T-helper 2 cell treated with Interferon-gamma antibody and Interleukin-4, amounts not matched to agents 100 ng/mL and 5 ng/mL, for 36 hours (primary cell): Measurements from ENCODE around the gene SERPINB6. TPM values are rescaled to one million over a fixed set of nuclear protein-coding genes. Genes with fewer than 3 reads are reported as not detected.

ENCODE experiments used
- intact Hi-C: fragments of 100-400 bp; cut with micrococcal nuclease; formaldehyde crosslinking; loops from one replicate; pipeline ENCODE4 v1.15.1; 2023
- total RNA-seq: library from RNA; stranded (reverse); gene quantifications from 2 replicates; pipeline ENCODE4 v1.2.3, GENCODE V29; 2022

Gene SERPINB6
- total RNA-seq, 1 donor from 2014 or later: 31.8 TPM

DNA sequence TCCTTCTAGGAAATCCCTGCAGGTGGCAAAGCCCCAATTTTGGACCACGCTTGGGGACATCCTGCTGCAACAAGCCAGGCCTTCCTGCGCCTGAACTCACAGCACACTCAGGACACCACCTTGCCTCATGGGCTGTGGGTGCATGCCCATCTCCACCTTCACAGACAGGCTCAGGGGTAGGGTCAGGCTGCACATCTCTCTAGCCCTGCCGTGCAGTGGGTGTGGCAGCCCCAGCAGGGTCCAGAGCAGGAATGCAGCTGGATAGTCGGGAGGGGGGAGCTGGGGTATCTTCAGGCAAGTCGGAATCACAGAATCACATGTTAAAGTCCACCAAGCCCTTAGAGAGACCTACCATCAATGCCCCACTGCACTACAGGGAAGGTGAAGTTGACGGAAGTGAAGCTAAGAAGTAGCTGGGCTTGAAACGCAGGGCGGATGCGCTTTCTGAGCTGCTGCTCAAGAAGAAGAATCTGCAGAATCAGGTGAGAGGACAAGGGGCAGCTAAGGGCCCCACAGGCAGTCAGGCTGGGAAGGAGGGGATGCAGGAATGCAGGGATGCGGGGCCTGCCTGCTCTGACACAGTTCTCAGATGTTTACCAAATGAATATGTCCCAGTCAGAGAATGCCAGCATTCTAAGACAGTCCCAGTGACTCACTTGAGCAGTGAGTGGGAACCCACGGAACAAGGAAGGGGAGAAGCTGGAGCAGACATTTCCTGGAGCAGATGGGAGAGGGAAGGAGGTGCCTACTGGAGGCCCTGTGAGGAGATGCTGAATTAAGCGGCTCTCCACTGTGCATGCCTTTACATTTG is 11.3 kb downstream of the SERPINB6 start:
- intact Hi-C loops: loop anchor here (2.0 kb wide), 1 partner anchor 17 kb away; no protein-coding TSS in a partner anchor

DNA sequence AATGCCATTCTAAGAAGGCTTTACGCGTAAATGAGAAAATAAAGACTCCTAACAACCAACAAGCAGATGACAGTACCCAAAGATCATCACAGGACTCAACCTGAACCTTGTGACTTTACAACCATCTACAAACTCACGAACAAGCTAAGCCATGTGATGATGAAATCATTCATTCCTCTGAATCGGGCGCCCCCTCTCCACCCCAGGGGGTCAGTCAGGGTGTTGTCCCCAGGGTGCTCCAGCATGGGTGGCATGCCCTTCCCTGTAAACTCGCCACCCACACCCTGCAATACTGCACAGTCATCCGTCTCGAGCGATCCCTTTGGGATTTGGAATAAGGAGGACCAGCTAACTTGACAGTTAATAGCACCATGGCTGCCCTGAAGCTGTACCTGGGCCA is 12.6 kb downstream of the SERPINB6 start:
- intact Hi-C loops: loop anchor here (2.0 kb wide), 1 partner anchor 16 kb away; no protein-coding TSS in a partner anchor

DNA sequence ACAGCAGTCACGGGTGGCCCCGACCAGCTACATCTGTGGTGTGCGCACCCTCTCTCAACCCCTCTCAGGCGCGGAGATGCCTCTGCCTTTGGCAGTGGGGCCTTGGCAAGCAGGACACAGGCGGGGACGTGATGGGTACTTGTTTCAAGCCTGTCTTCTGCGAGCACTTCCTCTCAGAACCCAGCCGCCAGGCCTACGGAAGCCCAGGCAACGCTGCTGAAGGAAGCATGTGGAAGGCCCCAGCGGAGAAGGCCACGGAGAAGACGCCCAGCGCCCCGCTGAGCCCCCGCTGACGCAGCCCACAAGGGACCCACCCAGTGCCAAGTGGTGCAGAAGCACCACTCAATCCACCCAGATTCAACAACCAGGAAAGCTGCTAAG is 13.0 kb downstream of the SERPINB6 start:
- intact Hi-C loops: loop anchor here (2.0 kb wide), 1 partner anchor 16 kb away; no protein-coding TSS in a partner anchor

DNA sequence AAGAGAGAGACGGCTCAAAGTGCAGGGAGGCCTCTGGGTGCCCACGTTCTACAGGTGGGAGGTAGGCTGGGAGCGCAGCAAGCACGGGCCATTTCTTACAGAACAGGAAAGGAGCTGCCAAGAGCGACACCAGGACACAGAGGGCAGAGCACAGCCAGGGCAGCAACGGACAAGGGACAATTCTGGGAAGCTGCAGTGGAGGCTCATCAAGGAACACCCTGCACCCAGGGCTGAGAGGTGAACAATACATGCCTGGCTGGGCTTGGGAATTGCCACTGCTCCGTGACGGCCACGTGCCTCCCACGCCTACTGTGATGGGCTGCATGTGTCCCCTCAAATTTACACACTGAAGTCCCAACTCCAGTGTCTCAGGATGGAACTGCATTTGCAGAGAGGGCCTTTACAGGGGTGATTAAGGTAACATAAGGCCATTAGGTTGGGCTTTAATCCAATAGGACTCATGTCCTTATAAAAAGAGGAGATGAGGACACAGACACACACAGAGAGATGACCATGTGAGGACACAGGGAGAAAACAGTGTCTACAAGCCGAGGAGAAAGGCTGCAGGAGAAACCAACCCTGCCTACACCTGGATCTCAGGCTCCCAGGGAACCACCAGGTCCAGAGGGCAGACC is 13.6 kb downstream of the SERPINB6 start:
- intact Hi-C loops: loop anchor here (2.0 kb wide), 1 partner anchor 15 kb away; no protein-coding TSS in a partner anchor

DNA sequence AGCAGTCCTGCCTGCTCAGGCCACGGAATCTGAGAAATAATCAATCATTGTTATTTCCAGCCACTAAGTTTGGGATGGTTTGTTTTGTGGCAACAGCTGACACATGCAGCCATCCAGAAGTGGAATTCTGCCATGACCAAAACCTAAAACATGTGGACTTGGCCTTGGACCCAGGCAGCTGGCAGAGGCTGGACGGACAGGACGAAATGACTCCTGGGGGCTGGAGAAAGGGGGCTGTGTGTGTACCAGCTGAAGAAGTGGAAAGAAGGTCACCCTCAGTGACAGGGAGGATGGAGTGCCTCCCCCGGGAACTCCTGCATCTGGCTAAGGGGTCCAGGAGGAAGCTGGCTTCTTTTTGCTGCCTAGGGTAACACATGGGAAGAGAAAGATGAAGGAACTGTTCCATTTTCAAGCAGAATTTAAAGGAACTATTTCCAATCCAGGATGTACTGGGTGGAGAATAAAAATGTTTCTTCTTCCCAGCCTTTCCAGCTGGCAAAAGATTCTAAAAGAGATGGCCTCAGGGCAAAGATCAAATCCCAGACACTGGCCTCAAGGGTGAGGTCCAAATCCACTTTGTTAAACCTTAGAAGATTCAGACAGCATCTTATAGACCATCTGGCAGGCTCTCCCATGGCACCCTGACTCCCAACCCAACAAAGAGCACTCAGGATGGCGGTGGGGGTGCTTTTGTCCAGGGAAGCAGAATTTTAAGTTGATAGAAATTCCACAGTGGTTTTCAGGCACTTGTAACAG is 14.3 kb downstream of the SERPINB6 start:
- intact Hi-C loops: no loop called here

DNA sequence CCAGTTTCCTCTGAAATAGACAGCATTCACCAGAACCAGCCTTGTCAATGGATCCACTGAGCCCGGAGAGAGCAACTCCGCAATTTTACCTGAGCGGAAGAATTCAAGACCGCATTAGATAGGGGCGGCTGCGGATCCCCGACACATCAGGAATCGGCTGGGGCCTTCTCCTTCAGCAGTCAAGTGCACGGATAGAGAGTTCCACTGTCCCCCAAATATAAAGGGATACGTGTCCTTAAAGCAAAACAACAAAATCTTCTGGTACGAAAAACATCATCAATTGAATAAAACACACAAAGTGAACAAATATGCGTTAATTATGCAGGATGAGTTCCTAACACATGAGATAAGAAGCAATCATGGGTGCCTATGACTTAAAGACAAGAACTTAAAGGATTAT is 18.3 kb downstream of the SERPINB6 start:
- intact Hi-C loops: no loop called here

DNA sequence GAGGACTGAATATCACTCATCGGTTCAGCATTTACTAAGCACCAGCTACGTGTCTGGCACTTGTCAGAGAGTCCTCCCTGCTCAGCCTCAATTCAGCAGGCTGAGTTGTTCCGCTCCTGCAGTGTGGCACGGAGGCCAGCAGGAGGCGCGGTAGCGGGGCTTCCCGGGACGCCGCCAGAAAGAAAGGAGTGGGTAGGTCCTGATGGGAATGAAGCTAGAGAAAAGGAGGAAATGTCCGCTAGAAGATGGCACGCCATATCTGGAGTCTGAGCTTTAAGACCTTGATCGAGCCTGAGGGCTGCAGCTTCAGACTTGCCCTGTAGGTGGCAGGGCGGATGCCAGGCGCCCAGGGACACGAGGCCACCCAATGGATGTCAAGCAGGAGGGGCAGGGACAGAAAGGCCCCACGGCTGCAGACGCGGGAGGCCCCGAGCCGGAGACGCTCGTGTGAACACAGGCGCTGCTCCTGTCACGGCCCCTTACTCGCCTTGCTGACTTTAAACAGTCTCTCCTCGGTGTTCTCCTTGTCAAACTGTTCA is 18.7 kb downstream of the SERPINB6 start:
- intact Hi-C loops: loop anchor here (1.0 kb wide), 1 partner anchor 37 kb away; no protein-coding TSS in a partner anchor

DNA sequence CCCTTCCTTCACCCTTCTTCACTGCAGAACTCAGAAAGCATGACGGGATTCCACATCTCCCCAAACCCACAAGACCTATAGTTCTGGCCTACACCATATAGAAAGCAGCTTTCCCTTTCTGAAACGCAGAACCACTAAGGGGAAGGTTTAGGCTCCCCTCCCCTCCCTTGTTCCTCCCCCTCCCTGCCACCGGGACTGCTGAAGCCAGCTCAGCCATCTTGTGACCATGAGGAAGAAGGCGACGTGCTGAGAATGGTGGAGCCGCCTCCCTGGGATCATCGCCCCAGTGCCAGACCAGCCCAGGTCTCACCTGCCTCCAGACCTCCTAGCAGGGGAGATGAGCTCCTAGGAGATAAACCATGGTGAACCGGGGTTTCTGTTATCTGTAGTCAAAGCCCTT is 19.6 kb downstream of the SERPINB6 start:
- intact Hi-C loops: loop anchor here (1.0 kb wide), 1 partner anchor 38 kb away; no protein-coding TSS in a partner anchor

DNA sequence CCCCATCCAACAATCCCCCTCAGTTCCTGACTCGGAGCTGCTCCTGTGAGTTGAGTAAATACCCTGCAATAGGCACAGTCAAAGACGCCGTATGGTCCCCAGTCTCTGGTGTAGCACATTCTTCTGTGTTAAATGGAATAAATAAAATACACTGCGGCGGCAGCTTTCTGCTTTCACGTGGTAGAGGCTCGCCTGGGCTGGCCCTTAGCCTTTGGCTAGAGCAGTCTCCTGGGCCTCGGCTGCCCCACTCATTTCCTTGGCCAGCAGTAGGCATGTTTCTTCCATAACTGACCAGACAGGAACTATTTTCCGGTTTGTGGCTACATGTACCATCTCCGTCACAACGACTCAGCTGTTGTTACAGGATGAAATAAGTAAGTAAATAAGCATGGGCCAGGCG is 20.7 kb downstream of the SERPINB6 start:
- intact Hi-C loops: no loop called here

DNA sequence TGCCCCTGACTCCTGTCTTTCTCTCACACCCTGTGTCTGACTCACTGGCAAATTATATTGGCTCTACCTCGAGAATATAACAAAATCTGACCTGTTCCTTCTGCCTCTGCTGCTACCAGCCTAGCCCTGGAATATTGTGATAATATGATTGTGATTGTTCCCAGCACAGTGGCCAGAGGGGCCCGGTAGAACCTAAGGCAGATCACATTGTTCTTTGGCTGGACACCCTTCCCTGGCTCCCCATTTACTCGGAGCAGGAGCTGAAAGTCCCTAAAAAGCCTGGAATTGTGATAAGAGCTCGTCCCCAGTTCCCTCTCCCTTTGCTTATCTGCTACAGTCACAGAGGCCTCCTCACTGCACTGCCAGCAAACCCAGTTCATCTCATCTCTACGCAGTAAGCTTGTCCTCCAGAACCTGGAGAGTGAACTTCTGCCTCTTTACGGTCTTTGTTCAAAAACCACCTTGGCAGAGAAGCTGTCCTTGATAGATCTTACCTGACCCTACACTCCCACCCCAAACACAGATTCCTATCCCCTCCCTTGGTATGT is 21.8 kb downstream of the SERPINB6 start:
- intact Hi-C loops: no loop called here

DNA sequence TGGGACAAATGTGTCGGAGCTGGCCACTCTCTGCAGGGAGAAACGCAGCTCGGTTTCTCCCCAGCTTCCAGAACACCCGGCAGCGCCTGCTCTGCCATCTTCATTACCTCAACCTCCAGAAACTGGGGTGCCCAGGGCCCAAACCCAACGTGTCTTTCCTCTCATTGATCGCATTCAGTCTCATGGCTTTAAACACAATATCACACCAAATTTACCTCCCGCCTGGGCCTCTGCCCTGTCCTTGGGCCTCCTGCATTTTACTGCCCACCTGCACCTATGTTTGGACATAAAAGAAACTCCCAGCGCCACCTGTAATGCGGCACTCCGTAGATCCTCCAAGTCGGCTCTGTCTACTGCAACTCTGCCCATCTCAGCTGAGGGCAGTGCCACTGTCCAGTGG is 22.2 kb downstream of the SERPINB6 start:
- intact Hi-C loops: no loop called here

DNA sequence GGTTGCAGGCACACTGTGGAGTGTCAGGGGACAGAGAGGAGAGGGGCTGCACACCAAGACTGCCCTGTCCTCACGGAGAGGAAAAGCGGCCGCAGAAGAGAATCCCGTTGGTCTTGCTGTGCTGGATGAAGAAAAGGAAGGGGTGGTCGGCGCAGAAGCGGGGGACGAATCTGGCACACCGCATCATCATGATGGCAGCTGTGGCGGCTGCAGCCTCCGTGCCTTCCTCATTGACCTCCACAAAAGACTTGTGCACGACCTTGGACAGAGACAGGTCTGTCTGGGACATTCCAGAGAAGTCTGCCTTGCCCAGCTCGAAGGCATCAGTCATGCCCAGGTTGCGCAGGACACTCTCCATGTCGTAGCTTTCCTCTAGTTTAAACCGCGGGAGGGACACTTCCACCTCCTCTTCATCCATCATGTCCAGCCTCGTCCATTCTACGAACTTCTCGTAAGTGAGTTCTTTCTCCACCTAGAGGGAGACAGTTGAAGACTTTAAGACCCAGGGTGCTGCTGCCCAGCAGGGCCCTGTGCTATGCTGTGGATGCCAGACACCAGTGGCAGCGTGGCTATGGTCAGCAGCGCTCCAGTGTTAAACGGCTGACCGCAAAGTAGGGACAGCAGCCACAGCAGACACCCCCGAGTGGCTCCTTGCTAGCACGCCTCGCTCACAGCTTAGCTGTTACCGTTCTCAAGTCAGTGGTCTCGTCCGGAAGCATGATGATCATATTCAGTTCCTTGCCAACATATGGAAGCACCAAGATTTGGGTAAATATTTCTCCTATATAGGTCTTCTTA is 22.9 kb downstream of the SERPINB6 start:
- intact Hi-C loops: no loop called here

DNA sequence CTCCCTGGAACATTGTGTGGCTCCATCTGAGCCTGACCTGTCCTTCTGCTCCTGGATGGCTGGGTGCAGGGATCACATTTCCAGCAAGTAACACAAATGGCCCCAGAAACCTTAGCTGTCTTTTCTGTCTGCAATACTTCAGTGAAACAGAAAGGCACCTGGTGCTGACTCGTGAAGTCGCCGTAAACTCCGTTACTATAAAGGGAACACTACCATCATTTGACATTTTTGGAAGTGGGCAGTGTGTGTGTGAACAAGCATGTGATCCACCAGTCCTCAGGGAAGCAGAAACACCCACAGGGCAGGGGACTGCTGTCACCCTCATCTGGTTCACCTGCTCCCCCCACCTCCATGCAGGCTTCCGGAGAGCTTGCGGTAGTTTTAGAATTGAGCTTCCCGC is 23.9 kb downstream of the SERPINB6 start:
- intact Hi-C loops: no loop called here

DNA sequence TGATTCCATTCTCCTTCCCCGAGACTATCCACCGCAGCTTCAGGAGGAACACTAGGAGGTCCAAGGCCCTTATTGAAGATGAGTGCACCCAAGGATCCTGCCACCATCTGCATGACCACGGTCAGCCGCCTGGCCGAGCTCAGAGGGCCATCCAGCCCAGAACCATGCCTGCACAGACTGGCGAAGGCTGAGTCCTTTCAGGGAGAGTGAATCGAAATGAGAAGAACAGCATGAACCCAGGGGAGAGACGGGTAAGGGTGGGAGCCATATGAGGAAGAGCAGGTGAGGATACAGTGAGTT is 26.3 kb downstream of the SERPINB6 start:
- intact Hi-C loops: no loop called here

DNA sequence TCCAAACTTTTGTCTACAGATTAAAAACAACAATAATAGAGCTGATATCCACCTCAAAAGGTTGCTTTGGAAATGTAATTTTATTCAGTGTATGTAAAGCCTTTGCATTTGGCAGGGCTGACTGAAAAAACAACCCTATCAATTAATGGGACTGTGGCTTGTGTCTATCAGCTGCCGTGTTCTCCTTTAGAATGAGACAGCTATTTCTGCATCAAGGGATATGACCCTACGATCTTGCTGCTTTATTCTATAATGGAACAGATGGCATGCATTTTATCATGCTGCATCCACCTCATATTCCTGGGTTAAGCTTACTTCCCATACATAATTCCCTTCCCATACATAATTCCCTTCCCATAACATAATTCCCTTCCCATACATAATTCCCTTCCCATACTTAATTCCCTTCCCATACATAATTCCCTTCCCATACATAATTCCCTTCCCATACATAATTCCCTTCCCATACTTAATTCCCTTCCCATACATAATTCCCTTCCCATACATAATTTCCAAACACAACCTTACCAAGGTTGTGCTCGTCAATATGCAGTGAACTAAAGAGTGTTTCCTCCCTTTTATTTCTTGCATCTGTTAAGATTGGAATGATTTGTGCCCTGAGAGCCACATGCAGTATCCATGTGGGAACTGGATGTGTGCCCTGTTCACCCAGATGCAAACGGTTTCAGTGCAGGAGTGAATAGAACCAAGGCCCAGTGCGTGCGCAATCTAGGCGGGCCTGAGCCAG is 26.8 kb downstream of the SERPINB6 start:
- intact Hi-C loops: no loop called here

DNA sequence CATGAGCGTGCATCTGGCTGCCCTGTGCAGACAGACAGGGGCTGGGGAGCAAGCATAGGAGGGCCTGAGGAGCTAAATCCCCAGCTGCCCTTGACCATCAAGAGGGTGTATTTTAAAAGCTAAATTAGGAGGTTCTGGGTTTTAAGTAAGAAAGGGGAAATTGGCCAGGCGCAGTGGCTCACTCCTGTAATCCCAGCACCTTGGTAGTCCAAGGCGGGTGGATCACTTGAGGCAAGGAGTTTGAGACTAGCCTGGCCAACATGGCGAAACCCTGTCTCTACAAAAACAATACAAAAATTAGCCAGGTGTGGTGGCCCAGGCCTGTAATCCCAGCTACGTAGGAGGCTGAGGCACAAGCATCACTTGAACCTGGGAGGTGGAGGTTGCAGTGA is 27.8 kb downstream of the SERPINB6 start:
- intact Hi-C loops: loop anchor here (2.0 kb wide), 1 partner anchor 15 kb away; no protein-coding TSS in a partner anchor

DNA sequence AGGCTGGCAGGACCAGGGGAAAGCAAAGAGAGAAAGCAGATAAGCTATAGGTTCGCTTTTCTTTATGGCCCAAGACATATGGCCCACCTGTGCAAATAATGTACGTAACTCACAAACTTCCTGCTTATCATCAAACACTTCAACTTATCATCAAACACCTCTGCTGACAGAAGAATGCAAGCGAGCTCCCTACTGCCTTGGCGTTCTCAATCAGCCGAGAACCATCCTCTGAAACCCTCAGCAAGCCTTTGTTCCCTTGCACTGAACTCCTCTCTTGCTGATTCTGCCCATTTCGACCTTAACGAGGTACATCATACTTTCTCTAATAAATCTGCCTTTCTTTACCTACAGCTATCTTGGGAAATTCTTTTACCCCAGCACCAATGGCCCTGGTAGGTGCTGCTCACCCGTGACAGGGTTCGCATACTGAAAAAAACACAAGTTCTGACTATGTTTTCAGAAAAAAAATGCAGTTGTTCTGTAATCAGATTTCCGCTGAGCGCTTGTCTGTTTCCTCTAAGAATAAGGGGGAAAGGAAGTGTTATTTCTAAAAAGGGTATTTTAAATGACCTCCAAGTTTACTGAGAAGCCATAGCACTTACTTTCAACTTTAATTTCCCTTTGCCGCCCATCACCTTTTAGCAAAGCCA is 28.3 kb downstream of the SERPINB6 start:
- intact Hi-C loops: loop anchor here (2.0 kb wide), 1 partner anchor 16 kb away; no protein-coding TSS in a partner anchor

DNA sequence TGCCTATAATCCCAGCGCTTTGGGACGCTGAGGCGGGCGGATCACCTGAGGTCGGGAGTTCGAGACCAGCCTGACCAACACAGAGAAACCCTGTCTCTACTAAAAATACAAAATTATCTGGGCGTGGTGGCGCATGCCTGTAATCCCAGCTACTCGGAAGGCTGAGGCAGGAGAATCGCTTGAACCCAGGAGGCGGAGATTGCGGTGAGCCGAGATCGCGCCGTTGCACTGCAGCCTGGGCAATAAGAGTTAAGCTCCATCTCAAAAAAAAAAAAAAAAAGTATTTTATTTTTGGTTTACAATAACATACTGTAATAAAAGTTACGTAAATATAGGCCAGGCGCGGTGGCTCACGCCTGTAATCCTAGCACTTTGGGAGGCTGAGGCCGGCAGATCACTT is 29.3 kb downstream of the SERPINB6 start:
- intact Hi-C loops: loop anchor here (2.0 kb wide), 1 partner anchor 17 kb away; no protein-coding TSS in a partner anchor

DNA sequence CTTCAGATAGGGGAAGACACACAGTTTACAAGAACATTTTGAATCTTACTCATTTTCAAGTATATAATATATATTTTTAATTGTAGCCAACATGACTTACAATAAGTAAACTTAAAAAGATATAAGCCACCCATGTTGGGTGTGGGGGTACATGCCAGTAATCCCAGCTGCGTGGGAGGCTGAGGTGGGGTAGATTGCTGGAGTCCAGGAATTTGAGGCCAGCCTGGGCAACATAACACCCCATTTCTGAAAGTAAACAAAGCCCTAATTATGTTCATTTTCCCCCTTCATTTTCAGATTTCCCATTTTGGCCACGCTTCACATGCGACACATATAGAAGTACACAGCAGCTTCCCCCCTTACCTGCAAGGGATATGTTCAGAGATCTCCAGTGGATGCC is 30.5 kb downstream of the SERPINB6 start:
- intact Hi-C loops: loop anchor here (1.0 to 2.0 kb wide), 5 partner anchors 30 to 176 kb away; partner anchors contain the start of genes RIPK1, SERPINB6 and WRNIP1
